SU-DHL-6 (cell line): ENCODE results near the gene LYZL2.
"Not testable (repeated sequence)": the region's sequence is repeated elsewhere in the genome, so short reads cannot be mapped to it uniquely, and the experiment has no call there.

Experiments used
- H2AFZ ChIP-seq: fragments of 200-600 bp; sonication (generic); 2 replicates; pipeline ENCODE4 v1.6.1; 2014; ENCODE audit warnings: low read depth, mild to moderate bottlenecking, moderate library complexity, mixed read lengths, antibody characterized with exemption, low read length; ENCODE audit not compliant: severe bottlenecking
- H3F3A ChIP-seq: fragments of 200-600 bp; shearing (Covaris generic); 2 replicates; pipeline ENCODE4 v1.6.0; 2016; ENCODE audit warnings: antibody characterized with exemption, mild to moderate bottlenecking; ENCODE audit not compliant: insufficient read depth
- H3K27ac ChIP-seq: fragments of 200-600 bp; sonication (generic); 2 replicates; pipeline ENCODE4 v1.5.1; 2016; ENCODE audit warnings: low read depth, mild to moderate bottlenecking, low read length, moderate library complexity, mixed read lengths
- H3K27me3 ChIP-seq: fragments of 200-600 bp; sonication (generic), shearing (Covaris generic); 2 replicates; pipeline ENCODE4 v1.6.0; 2014; ENCODE audit warnings: mild to moderate bottlenecking, low read length
- H3K36me3 ChIP-seq: fragments of 200-600 bp; sonication (generic); 2 replicates; pipeline ENCODE4 v1.6.1; 2014; ENCODE audit warnings: mild to moderate bottlenecking, low read length, mixed read lengths
- H3K4me2 ChIP-seq: fragments of 300-600, 200-600 bp; shearing (Covaris generic), sonication (generic); 2 replicates; pipeline ENCODE4 v1.6.0; 2014; ENCODE audit warnings: low read length, low read depth, mild to moderate bottlenecking; ENCODE audit not compliant: poor library complexity, severe bottlenecking
- H3K4me3 ChIP-seq: fragments of 200-600 bp; sonication (generic); 2 replicates; pipeline ENCODE4 v1.5.1; 2014; ENCODE audit warnings: antibody characterized with exemption, low read length, mild to moderate bottlenecking, mixed read lengths; ENCODE audit not compliant: insufficient read depth, poor library complexity, severe bottlenecking
- H3K79me2 ChIP-seq: fragments of 200-600 bp; sonication (generic); 2 replicates; pipeline ENCODE4 v1.6.1; 2014; ENCODE audit warnings: mild to moderate bottlenecking, low read length, moderate library complexity; ENCODE audit not compliant: insufficient read depth
- H3K9ac ChIP-seq: fragments of 200-600 bp; sonication (generic); 2 replicates; pipeline ENCODE4 v1.7.0; 2014; ENCODE audit warnings: mild to moderate bottlenecking, low read length
- H3K9me2 ChIP-seq: fragments of 200-600 bp; sonication (generic); replicated peaks from 2 replicates; pipeline ENCODE4 v1.6.1; 2014; ENCODE audit warnings: low read length; ENCODE audit not compliant: insufficient read depth
- H3K9me3 ChIP-seq: fragments of 200-600 bp; sonication (generic); 2 replicates; pipeline ENCODE4 v1.6.1; 2014; ENCODE audit warnings: low read length, mixed read lengths; ENCODE audit not compliant: insufficient read depth
- H4K20me1 ChIP-seq: fragments of 200-600 bp; sonication (generic); 2 replicates; pipeline ENCODE4 v1.6.1; 2014; ENCODE audit warnings: low read depth, mild to moderate bottlenecking, antibody characterized with exemption, low read length, moderate library complexity, mixed read lengths
- CTCF ChIP-seq: fragments of 200-600 bp; sonication (generic); IDR thresholded peaks from one replicate; pipeline ENCODE4 v1.5.1; 2017; ENCODE audit warnings: antibody characterized with exemption, mild to moderate bottlenecking, low read length, moderate library complexity; ENCODE audit not compliant: insufficient read depth, poor library complexity, severe bottlenecking
- EZH2phosphoT487 ChIP-seq: fragments of 200-600 bp; sonication (generic), shearing (Covaris generic); conservative IDR thresholded peaks from 2 replicates; pipeline ENCODE4 v1.6.1; 2018; ENCODE audit warnings: mild to moderate bottlenecking, antibody characterized with exemption, low read length, moderate library complexity, mixed read lengths

Gene LYZL2

DNA sequence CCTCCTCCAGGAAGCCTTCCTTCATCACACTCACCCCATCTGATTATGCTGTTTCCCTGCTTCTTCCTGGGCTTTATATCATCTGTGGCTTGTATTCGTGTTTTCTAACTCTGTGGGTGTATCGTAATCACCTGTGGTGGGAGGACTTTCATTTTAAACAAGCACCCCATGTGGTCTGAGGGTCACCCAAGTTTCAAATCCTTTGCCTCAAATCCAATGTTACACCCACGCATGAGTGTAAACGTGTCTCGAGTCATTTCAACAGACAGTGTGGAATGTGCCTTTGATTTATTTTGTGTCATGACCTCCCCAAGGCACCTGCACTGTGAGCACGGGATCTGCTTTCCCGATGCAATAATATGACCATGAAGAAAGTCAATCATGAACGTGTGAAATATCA lies 17.5 kb upstream of the LYZL2 start:
- Histone ChIP-seq H3K36me3 (no peaks in the 10 kb centered on the region), H2AFZ (no peak overlapping the region), H3K9me2 (no peaks in the 10 kb centered on the region), H3K4me2 (no peak overlapping the region), H3K27me3 (no peaks in the 10 kb centered on the region), H4K20me1 (no peaks in the 10 kb centered on the region), H3F3A (no peaks in the 10 kb centered on the region), H3K4me3 (no peak overlapping the region), H3K79me2 (no peaks in the 10 kb centered on the region), H3K9ac (no peak overlapping the region), H3K27ac (no peak overlapping the region), H3K9me3 (no peaks in the 10 kb centered on the region)
- TF ChIP-seq CTCF (no peak), EZH2phosphoT487 (no peak)

DNA sequence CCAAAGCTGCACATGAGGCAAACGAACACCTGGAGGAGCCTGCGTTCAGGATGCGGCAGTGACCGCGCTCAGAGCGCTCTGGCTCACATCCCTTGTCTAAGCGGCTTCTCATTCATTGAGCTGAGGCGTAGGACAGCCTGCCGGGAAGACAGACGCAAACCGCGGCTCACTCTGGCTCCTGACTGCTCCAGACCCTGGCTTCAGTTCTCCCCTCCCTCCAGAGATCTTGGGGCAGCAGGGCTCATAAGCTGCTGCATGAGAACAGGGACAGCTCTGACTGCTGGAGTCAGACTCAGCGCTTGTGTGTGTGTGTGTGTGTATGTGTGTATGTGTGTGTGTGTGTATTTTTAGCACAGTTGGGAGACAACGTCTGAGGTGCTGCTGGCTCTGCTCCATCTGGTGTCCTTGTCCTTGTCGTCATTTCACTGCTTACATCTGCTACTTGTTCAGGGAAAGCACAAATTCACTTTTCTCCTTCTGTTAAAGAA lies 15.8 kb upstream of the LYZL2 start:
- no peak for TF ChIP-seq EZH2phosphoT487
- no peak for TF ChIP-seq CTCF
- Histone ChIP-seq H3K36me3 (no peaks in the 10 kb centered on the region), H3K9me2 (no peaks in the 10 kb centered on the region), H2AFZ (no peak overlapping the region), H3K4me3 (no peak overlapping the region), H3K79me2 (no peaks in the 10 kb centered on the region), H3F3A (no peaks in the 10 kb centered on the region), H4K20me1 (no peaks in the 10 kb centered on the region), H3K9ac (no peak overlapping the region), H3K27me3 (no peaks in the 10 kb centered on the region), H3K27ac (no peak overlapping the region), H3K9me3 (no peaks in the 10 kb centered on the region), H3K4me2 (no peak overlapping the region)

- not testable (repeated sequence) for H3K9me2 ChIP-seq, H3K9ac ChIP-seq, H3F3A ChIP-seq, H4K20me1 ChIP-seq, H3K27ac ChIP-seq, H3K4me3 ChIP-seq, H3K79me2 ChIP-seq, H3K27me3 ChIP-seq, H3K9me3 ChIP-seq, H3K36me3 ChIP-seq, H2AFZ ChIP-seq, H3K4me2 ChIP-seq
Measured at GRCh38 chr10:30644408-30644861, 14.9 kb upstream of the LYZL2 start.

- H2AFZ ChIP-seq: not testable (repeated sequence)
Measured at GRCh38 chr10:30643557-30644199, 14.1 kb upstream of the LYZL2 start.

GRCh38 chr10:30642856-30643255 lies 13.3 kb upstream of the LYZL2 start:
- H3K36me3 ChIP-seq, H4K20me1 ChIP-seq, H3K79me2 ChIP-seq, H3K27ac ChIP-seq, H3K9me3 ChIP-seq, H3K4me3 ChIP-seq, H3K9me2 ChIP-seq, H2AFZ ChIP-seq, H3K9ac ChIP-seq, H3F3A ChIP-seq, H3K4me2 ChIP-seq, H3K27me3 ChIP-seq: not testable (repeated sequence)

More at GRCh38 chr10:30643557-30644199, 14.1 kb upstream of the LYZL2 start:
- not testable (repeated sequence) for H3K9ac ChIP-seq, H3K4me3 ChIP-seq, H3K4me2 ChIP-seq, H3K36me3 ChIP-seq, H4K20me1 ChIP-seq, H3K9me3 ChIP-seq, H3K27ac ChIP-seq, H3K27me3 ChIP-seq, H3K79me2 ChIP-seq, H3F3A ChIP-seq, H3K9me2 ChIP-seq
